ENCODE measurements around the gene HSPB1. TPM values are rescaled to one million over a fixed set of nuclear protein-coding genes. Genes with fewer than 3 reads are reported as not detected.
"Not testable (repeated sequence)": the region's sequence is repeated elsewhere in the genome, so short reads cannot be mapped to it uniquely, and the experiment has no call there.

HSPB1 gene
- total RNA-seq, 1 experiment from 2014 or later = 198 TPM

GRCh38 chr7:76301000-76301399 lies 1.5 kb upstream of the HSPB1 start:
- Mint-ChIP-seq H3K36me3 (ENCODE audit: insufficient read depth, unreplicated experiment) (peaks cover 28% of the 10 kb centered on the region), H3K27ac (ENCODE audit: low read depth, unreplicated experiment) (no peak overlapping the region), H3K4me3 (ENCODE audit: unreplicated experiment) (no peak overlapping the region), H3K9me3 (ENCODE audit: unreplicated experiment) (no peaks in the 10 kb centered on the region), H3K4me1 (ENCODE audit: insufficient read depth, unreplicated experiment) (peaks cover 36% of the 10 kb centered on the region), H3K27me3 (ENCODE audit: insufficient read depth, unreplicated experiment) (no peaks in the 10 kb centered on the region)
- BruUV-seq (replicated peaks) = no TSS peak
- no peak for TF ChIP-seq CTCF (IDR thresholded peaks at IDR 0.05; ENCODE audit: unreplicated experiment)
- intact Hi-C loops (cut with micrococcal nuclease) = no loop called here
- CTCF ChIA-PET = interaction anchor here (0.6 to 2.1 kb wide), 2 partner anchors 12 to 37 kb away, joined by 3 to 13 read pairs; no protein-coding TSS in a partner anchor
- POLR2A ChIA-PET = interaction anchor here (0.6 to 1.7 kb wide), 3 partner anchors 10 to 254 kb away, joined by 3 to 5 read pairs (median 3); partner anchors contain the start of genes MDH2 and STYXL1
- DNase-seq (ENCODE audit: unreplicated experiment) = no peak

- ChIA-PET CTCF (interaction anchor here (0.6 to 2.1 kb wide), 4 partner anchors 9 to 110 kb away, joined by 3 to 13 read pairs (median 8); no protein-coding TSS in a partner anchor), POLR2A (interaction anchor here (0.6 to 13.3 kb wide), 10 partner anchors 9 to 141 kb away, joined by 3 to 283 read pairs (median 4); partner anchors contain the start of gene YWHAG)
- Mint-ChIP-seq H3K27me3 (ENCODE audit: insufficient read depth, unreplicated experiment) (no peaks in the 10 kb centered on the region), H3K4me1 (ENCODE audit: insufficient read depth, unreplicated experiment) (peaks cover 34% of the 10 kb centered on the region), H3K4me3 (ENCODE audit: unreplicated experiment) (peak overlapping the region; percentile 85), H3K9me3 (ENCODE audit: unreplicated experiment) (no peaks in the 10 kb centered on the region), H3K36me3 (ENCODE audit: insufficient read depth, unreplicated experiment) (peaks cover 28% of the 10 kb centered on the region), H3K27ac (ENCODE audit: low read depth, unreplicated experiment) (peak overlapping the region; percentile 81)
- intact Hi-C loops (cut with micrococcal nuclease) = no loop called here
- no peak for TF ChIP-seq CTCF (IDR thresholded peaks at IDR 0.05; ENCODE audit: unreplicated experiment)
- BruUV-seq (replicated peaks) = no TSS peak
- DNase-seq (ENCODE audit: unreplicated experiment) = peak; percentile 94
These were observed 1.0 kb downstream of the HSPB1 start for GRCh38 chr7:76303202-76304147.

- DNase-seq (ENCODE audit: unreplicated experiment) = peak; percentile 95
- peaks cover 33% of the 10 kb centered on the region for H3K4me1 Mint-ChIP-seq (ENCODE audit: insufficient read depth, unreplicated experiment)
- H3K27me3 Mint-ChIP-seq (ENCODE audit: insufficient read depth, unreplicated experiment) = no peaks in the 10 kb centered on the region
- peak overlapping the region; percentile 85 for H3K4me3 Mint-ChIP-seq (ENCODE audit: unreplicated experiment)
- TF ChIP-seq CTCF (IDR thresholded peaks at IDR 0.05; ENCODE audit: unreplicated experiment) = no peak
- peaks cover 28% of the 10 kb centered on the region for H3K36me3 Mint-ChIP-seq (ENCODE audit: insufficient read depth, unreplicated experiment)
- peak overlapping the region; percentile 81 for H3K27ac Mint-ChIP-seq (ENCODE audit: low read depth, unreplicated experiment)
- POLR2A ChIA-PET = interaction anchor here (0.9 to 13.3 kb wide), 9 partner anchors 9 to 251 kb away, joined by 3 to 283 read pairs (median 5); partner anchors contain the start of gene YWHAG
- CTCF ChIA-PET = interaction anchor here (0.5 to 15.2 kb wide), 11 partner anchors 9 to 278 kb away, joined by 3 to 201 read pairs (median 5); no protein-coding TSS in a partner anchor
- BruUV-seq (replicated peaks) = no TSS peak
- H3K9me3 Mint-ChIP-seq (ENCODE audit: unreplicated experiment) = no peaks in the 10 kb centered on the region
- intact Hi-C loops (cut with micrococcal nuclease) = no loop called here
These were observed 2.5 kb downstream of the HSPB1 start for GRCh38 chr7:76304888-76305375.

GRCh38 chr7:76308874-76309273 lies 6.4 kb downstream of the HSPB1 start:
- CTCF ChIA-PET = interaction anchor here (0.5 to 15.2 kb wide), 7 partner anchors 11 to 135 kb away, joined by 3 to 201 read pairs (median 3); no protein-coding TSS in a partner anchor
- POLR2A ChIA-PET = interaction anchor here (0.5 to 13.3 kb wide), 5 partner anchors 15 to 1220 kb away, joined by 3 to 283 read pairs (median 6); partner anchors contain the start of gene YWHAG
- H3K4me1 Mint-ChIP-seq (ENCODE audit: insufficient read depth, unreplicated experiment) = peaks cover 30% of the 10 kb centered on the region
- H3K27ac Mint-ChIP-seq (ENCODE audit: low read depth, unreplicated experiment); H3K27me3 Mint-ChIP-seq (ENCODE audit: insufficient read depth, unreplicated experiment); H3K9me3 Mint-ChIP-seq (ENCODE audit: unreplicated experiment); BruUV-seq (replicated peaks); intact Hi-C loops (cut with micrococcal nuclease); H3K36me3 Mint-ChIP-seq (ENCODE audit: insufficient read depth, unreplicated experiment); H3K4me3 Mint-ChIP-seq (ENCODE audit: unreplicated experiment); DNase-seq (ENCODE audit: unreplicated experiment): not testable (repeated sequence)

- H3K36me3 Mint-ChIP-seq (ENCODE audit: insufficient read depth, unreplicated experiment); H3K27me3 Mint-ChIP-seq (ENCODE audit: insufficient read depth, unreplicated experiment); H3K4me3 Mint-ChIP-seq (ENCODE audit: unreplicated experiment); DNase-seq (ENCODE audit: unreplicated experiment); intact Hi-C loops (cut with micrococcal nuclease); H3K9me3 Mint-ChIP-seq (ENCODE audit: unreplicated experiment); H3K27ac Mint-ChIP-seq (ENCODE audit: low read depth, unreplicated experiment); BruUV-seq (replicated peaks): not testable (repeated sequence)
- peaks cover 31% of the 10 kb centered on the region for H3K4me1 Mint-ChIP-seq (ENCODE audit: insufficient read depth, unreplicated experiment)
- POLR2A ChIA-PET = interaction anchor here (0.6 to 13.3 kb wide), 4 partner anchors 15 to 1219 kb away, joined by 3 to 283 read pairs (median 8); partner anchors contain the start of gene YWHAG
- CTCF ChIA-PET = interaction anchor here (0.6 to 15.2 kb wide), 5 partner anchors 12 to 258 kb away, joined by 3 to 201 read pairs (median 3); no protein-coding TSS in a partner anchor
These were observed 7.0 kb downstream of the HSPB1 start for GRCh38 chr7:76309341-76310101.

Measured in MCF 10A (cell line).